Measurements from ENCODE around the gene ULBP1. TPM values are rescaled to one million over a fixed set of nuclear protein-coding genes. Genes with fewer than 3 reads are reported as not detected.

ULBP1 gene
- polyA plus RNA-seq, 1 donor (not counting 4 experiments of a cell fraction or from before 2014, with no cell fraction given): 2.2 TPM

DNA sequence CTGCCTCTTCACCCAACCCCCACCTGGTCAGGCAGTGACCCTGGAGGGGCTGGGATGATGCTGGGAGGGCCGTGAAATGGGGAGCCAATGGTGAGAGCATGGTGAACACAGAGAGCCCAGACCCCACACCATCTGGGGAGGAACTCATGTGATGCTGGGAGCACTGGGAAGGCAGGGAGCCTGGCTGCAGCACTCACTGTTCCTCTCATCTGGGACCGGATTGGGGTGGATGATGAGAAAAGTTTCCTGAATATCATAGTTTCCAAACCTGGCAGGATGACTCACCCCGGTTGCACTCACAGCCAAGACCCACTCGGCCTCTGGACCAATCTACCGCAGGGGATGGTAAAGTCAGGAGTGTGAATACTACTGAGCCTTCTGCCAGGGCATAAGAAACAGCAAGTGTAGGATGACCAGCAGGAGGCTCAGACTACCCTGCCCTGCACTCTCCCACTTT lies 21.8 kb downstream of the ULBP1 start:
- Histone ChIP-seq H3K27ac (ENCODE audit: control insufficient read depth, insufficient read depth, low read length) (no peak overlapping the region), H3K4me1 (ENCODE audit: control insufficient read depth, extremely low read depth, insufficient read depth, low read length) (peaks cover 10% of the 10 kb centered on the region), H3K79me2 (ENCODE audit: control insufficient read depth, insufficient read depth, low read length) (no peaks in the 10 kb centered on the region), H3K27me3 (ENCODE audit: control insufficient read depth, extremely low read depth, insufficient read depth, low read length) (peaks cover 80% of the 10 kb centered on the region), H3K9ac (ENCODE audit: control insufficient read depth, extremely low read depth, insufficient read depth, low read length) (no peak overlapping the region), H4K20me1 (ENCODE audit: control insufficient read depth, extremely low read depth, insufficient read depth, low read length) (no peaks in the 10 kb centered on the region), H3K9me3 (ENCODE audit: control insufficient read depth, low read depth, low read length) (peaks cover 6% of the 10 kb centered on the region), H3K36me3 (ENCODE audit: control insufficient read depth in 2 of 2, extremely low read depth in 1 of 2, insufficient read depth in 2 of 2, low read length in 2 of 2) (no peaks in the 10 kb centered on the region), H3K4me3 (ENCODE audit: control insufficient read depth in 2 of 3, extremely low read depth in 1 of 3, insufficient read depth in 2 of 3, low read depth in 1 of 3, low read length in 3 of 3) (no peak overlapping the region), H3K9me1 (ENCODE audit: control insufficient read depth, extremely low read depth, insufficient read depth, low read length) (no peaks in the 10 kb centered on the region), H2AFZ (ENCODE audit: control insufficient read depth, low read length) (no peak overlapping the region), H3K4me2 (ENCODE audit: control insufficient read depth, extremely low read depth, insufficient read depth, low read depth, low read length) (no peak overlapping the region)
- no peak for DNase-seq (ENCODE audit: low read depth, low spot score)
- TF ChIP-seq, protein P1, sequence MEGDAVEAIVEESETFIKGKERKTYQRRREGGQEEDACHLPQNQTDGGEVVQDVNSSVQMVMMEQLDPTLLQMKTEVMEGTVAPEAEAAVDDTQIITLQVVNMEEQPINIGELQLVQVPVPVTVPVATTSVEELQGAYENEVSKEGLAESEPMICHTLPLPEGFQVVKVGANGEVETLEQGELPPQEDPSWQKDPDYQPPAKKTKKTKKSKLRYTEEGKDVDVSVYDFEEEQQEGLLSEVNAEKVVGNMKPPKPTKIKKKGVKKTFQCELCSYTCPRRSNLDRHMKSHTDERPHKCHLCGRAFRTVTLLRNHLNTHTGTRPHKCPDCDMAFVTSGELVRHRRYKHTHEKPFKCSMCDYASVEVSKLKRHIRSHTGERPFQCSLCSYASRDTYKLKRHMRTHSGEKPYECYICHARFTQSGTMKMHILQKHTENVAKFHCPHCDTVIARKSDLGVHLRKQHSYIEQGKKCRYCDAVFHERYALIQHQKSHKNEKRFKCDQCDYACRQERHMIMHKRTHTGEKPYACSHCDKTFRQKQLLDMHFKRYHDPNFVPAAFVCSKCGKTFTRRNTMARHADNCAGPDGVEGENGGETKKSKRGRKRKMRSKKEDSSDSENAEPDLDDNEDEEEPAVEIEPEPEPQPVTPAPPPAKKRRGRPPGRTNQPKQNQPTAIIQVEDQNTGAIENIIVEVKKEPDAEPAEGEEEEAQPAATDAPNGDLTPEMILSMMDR (optimal IDR thresholded peaks at IDR 0.05 in 1 of 3, IDR thresholded peaks at IDR 0.05 in 1 of 3, conservative IDR thresholded peaks at IDR 0.05 in 1 of 3; ENCODE audit: extremely low read depth in 1 of 3, insufficient read depth in 2 of 3, low read length in 3 of 3): no peak
- no peak for TF ChIP-seq EZH2 (IDR thresholded peaks at IDR 0.05; ENCODE audit: low read length)
- FAIRE-seq: no peak
- dilution Hi-C loops (cut with MboI; ENCODE audit: extremely low pct_ligation_motif_present, low sequenced_read_pairs): no loop called here

DNA sequence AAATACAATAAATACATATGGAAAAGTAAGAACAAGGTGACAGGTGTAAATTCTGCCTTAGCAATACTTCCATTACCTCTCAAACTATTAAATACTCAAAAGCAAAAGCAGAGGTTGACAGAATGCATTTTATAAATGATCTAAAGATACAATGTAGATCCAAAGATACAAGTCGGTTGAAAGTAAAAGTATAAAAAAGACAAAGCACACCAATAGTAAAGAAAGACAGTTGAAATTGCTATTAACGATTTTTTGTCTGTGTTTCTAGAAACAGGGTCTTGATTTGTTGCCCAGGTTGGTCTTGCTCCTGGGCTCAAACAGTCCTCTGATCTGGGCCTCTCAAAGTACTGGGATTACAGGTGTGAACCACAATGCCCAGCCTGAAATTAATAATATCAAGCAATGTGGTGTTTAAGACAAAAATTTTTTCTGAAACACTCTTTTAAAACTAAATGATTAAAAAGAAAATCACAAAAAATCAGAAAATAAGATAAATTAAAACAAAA lies 23.9 kb downstream of the ULBP1 start:
- Histone ChIP-seq H3K9me3 (ENCODE audit: control insufficient read depth, low read depth, low read length) (peaks cover 6% of the 10 kb centered on the region), H3K79me2 (ENCODE audit: control insufficient read depth, insufficient read depth, low read length) (no peaks in the 10 kb centered on the region), H3K36me3 (ENCODE audit: control insufficient read depth in 2 of 2, extremely low read depth in 1 of 2, insufficient read depth in 2 of 2, low read length in 2 of 2) (no peaks in the 10 kb centered on the region), H3K27me3 (ENCODE audit: control insufficient read depth, extremely low read depth, insufficient read depth, low read length) (peaks cover 89% of the 10 kb centered on the region), H3K4me3 (ENCODE audit: control insufficient read depth in 2 of 3, extremely low read depth in 1 of 3, insufficient read depth in 2 of 3, low read depth in 1 of 3, low read length in 3 of 3) (no peak overlapping the region), H2AFZ (ENCODE audit: control insufficient read depth, low read length) (no peak overlapping the region), H3K27ac (ENCODE audit: control insufficient read depth, insufficient read depth, low read length) (no peak overlapping the region), H3K9me1 (ENCODE audit: control insufficient read depth, extremely low read depth, insufficient read depth, low read length) (no peaks in the 10 kb centered on the region), H3K4me2 (ENCODE audit: control insufficient read depth, extremely low read depth, insufficient read depth, low read depth, low read length) (no peak overlapping the region), H3K9ac (ENCODE audit: control insufficient read depth, extremely low read depth, insufficient read depth, low read length) (no peak overlapping the region), H4K20me1 (ENCODE audit: control insufficient read depth, extremely low read depth, insufficient read depth, low read length) (no peaks in the 10 kb centered on the region), H3K4me1 (ENCODE audit: control insufficient read depth, extremely low read depth, insufficient read depth, low read length) (peaks cover 14% of the 10 kb centered on the region)
- no peak for TF ChIP-seq EZH2 (IDR thresholded peaks at IDR 0.05; ENCODE audit: low read length)
- TF ChIP-seq, protein P1 (optimal IDR thresholded peaks at IDR 0.05 in 1 of 3, IDR thresholded peaks at IDR 0.05 in 1 of 3, conservative IDR thresholded peaks at IDR 0.05 in 1 of 3; ENCODE audit: extremely low read depth in 1 of 3, insufficient read depth in 2 of 3, low read length in 3 of 3): no peak
- FAIRE-seq (no peak), DNase-seq (ENCODE audit: low read depth, low spot score) (no peak)
- dilution Hi-C loops (cut with MboI; ENCODE audit: extremely low pct_ligation_motif_present, low sequenced_read_pairs): no loop called here
